Mesendoderm (in vitro differentiated cells): ENCODE results near the gene REXO4.
A peak's percentile ranks its signal among the peaks of the same experiment; 100 is the strongest.

Experiments used
- DNase-seq: peaks from one replicate; pipeline ENCODE4 v3.0.0; 2013
- H2AK5ac ChIP-seq: 2 replicates; pipeline ENCODE4 v1.6.1; 2013; ENCODE audit warnings: low read length, inconsistent platforms
- H2BK120ac ChIP-seq: 2 replicates; pipeline ENCODE4 v1.6.1; 2013; ENCODE audit warnings: low read depth, mild to moderate bottlenecking, low read length, moderate library complexity, mixed read lengths
- H2BK15ac ChIP-seq: replicated peaks from 2 replicates; pipeline ENCODE4 v1.6.1; 2013; ENCODE audit warnings: low read depth, mild to moderate bottlenecking, moderate library complexity
- H2BK5ac ChIP-seq: 2 replicates; pipeline ENCODE4 v1.6.1; 2013; ENCODE audit warnings: low read length, inconsistent platforms
- H3K18ac ChIP-seq: 2 replicates; pipeline ENCODE4 v1.6.1; 2013; ENCODE audit warnings: mild to moderate bottlenecking, low read length, mixed read lengths
- H3K23ac ChIP-seq: one replicate; pipeline ENCODE4 v1.6.1; 2013; ENCODE audit warnings: low read length
- H3K27ac ChIP-seq: 2 replicates; pipeline ENCODE4 v1.5.1; 2013; ENCODE audit warnings: low read depth, mild to moderate bottlenecking, inconsistent platforms, low read length, moderate library complexity
- H3K27me3 ChIP-seq: 2 replicates; pipeline ENCODE4 v1.6.1; 2013; ENCODE audit warnings: low read length, control low read depth, mild to moderate bottlenecking, inconsistent platforms; ENCODE audit not compliant: insufficient read depth, poor library complexity
- H3K36me3 ChIP-seq: 2 replicates; pipeline ENCODE4 v1.6.1; 2013; ENCODE audit warnings: low read length, inconsistent platforms; ENCODE audit not compliant: control insufficient read depth, insufficient read depth
- H3K4ac ChIP-seq: one replicate; pipeline ENCODE4 v1.6.1; 2013; ENCODE audit warnings: low read depth, mild to moderate bottlenecking, low read length, moderate library complexity
- H3K4me1 ChIP-seq: 2 replicates; pipeline ENCODE4 v1.6.1; 2013; ENCODE audit warnings: low read depth, low read length, inconsistent platforms; ENCODE audit not compliant: control insufficient read depth
- H3K4me2 ChIP-seq: 2 replicates; pipeline ENCODE4 v1.6.1; 2013; ENCODE audit warnings: low read length
- H3K4me3 ChIP-seq: 2 replicates; pipeline ENCODE4 v1.5.1; 2013; ENCODE audit warnings: mild to moderate bottlenecking, low read length
- H3K56ac ChIP-seq: one replicate; pipeline ENCODE4 v1.6.1; 2013; ENCODE audit warnings: low read length
- H3K79me1 ChIP-seq: 2 replicates; pipeline ENCODE4 v1.6.1; 2013; ENCODE audit warnings: low read length, inconsistent platforms
- H3K79me2 ChIP-seq: 2 replicates; pipeline ENCODE4 v1.6.1; 2013; ENCODE audit warnings: mild to moderate bottlenecking, low read length; ENCODE audit not compliant: control insufficient read depth, insufficient read depth
- H3K9ac ChIP-seq: 2 replicates; pipeline ENCODE4 v1.6.1; 2013; ENCODE audit warnings: low read length, inconsistent platforms
- H4K5ac ChIP-seq: one replicate; pipeline ENCODE4 v1.6.1; 2013; ENCODE audit warnings: low read length
- H4K8ac ChIP-seq: one replicate; pipeline ENCODE4 v1.6.1; 2013; ENCODE audit warnings: low read depth, mild to moderate bottlenecking, control low read depth, low read length, moderate library complexity
- WGBS: extraction: QIAGEN DNeasy Blood & Tissue Kit; methylation state at CpG from one replicate; pipeline ENCODE4 v1.1.7; 2013; ENCODE audit warnings: low lambda C conversion rate, missing lambda C conversion rate; ENCODE audit not compliant: insufficient coverage; ENCODE audit errors: extremely low coverage; 5-methylcytosine and 5-hydroxymethylcytosine counted together

Gene REXO4

DNA sequence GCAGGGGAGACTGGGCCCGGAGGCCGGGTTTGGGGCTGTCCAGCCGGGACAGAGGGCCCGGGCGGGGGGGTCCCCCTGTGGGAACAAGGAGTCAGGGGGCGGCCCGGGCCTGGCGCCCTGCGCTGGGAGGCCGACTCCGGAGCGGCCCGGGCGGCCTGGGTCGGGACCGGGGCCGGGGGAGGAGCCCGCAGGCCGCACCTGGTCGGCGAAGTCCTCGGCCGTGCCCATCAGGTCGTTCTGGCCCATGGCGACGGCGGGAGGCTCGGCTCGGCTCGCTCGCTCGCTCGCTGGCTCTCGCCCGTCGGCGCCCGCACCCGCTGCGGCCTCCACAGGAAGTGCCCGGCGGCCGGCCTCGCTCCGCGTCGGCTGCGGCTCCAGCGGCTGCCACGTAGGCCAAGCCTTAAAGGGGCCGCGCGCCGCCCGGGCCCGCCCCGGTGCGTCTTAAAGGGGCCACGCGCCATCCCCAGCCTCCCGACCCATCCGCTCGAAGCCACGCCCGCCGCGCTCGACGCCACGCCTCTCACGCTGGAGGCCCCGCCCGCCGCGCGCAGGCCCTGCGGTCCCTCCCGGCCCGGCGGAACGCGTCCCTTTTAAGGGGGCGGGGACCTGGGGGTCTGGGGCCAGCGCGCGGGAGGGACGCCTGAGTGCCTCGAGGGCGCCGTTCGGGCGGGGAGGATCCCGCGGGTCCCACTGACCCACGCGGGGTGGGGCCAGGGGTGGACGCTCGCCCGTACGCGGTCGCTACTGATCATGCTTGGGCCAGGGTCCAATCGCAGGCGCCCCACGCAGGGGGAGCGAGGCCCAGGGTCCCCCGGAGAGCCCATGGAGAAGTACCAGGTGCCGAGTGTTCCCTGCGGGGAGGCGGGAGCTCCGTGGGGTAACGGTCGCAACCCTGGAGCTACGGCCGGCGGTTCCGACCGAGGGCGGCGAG, 41.8 kb downstream of the REXO4 start, which contains the start of the genes STKLD1 and SURF4:
Gene STKLD1 (plus strand): TSS at position 643 of the 931 bp plus-strand sequence. CDS start 108 bp downstream, at position 751.
Gene SURF4 (minus strand): TSS at position 337 of the 931 bp plus-strand sequence. CDS start 91 bp downstream, at position 246.
- H3K56ac ChIP-seq, result peak within 1 kb of the TSS; percentile 97
- H3K36me3 ChIP-seq, result peaks cover 9% of the 10 kb centered on the region
- H3K27me3 ChIP-seq, result no peaks in the 10 kb centered on the region
- peak within 1 kb of the TSS; percentile 88 for H3K4me2 ChIP-seq
- H3K18ac ChIP-seq, result peak within 1 kb of the TSS; percentile 97
- no CpG with 5 or more reads among the region's 120 CpGs for WGBS
- peaks cover 26% of the 10 kb centered on the region for H3K79me1 ChIP-seq
- H4K5ac ChIP-seq, result no peak within 1 kb of the TSS
- no peak within 1 kb of the TSS for H2AK5ac ChIP-seq
- no peak within 1 kb of the TSS for H2BK5ac ChIP-seq
- peaks cover 39% of the 10 kb centered on the region for H3K79me2 ChIP-seq
- H2BK120ac ChIP-seq, result peak within 1 kb of the TSS; percentile 79
- H3K27ac ChIP-seq, result peak within 1 kb of the TSS; percentile 95
- H3K9ac ChIP-seq, result peak within 1 kb of the TSS; percentile 96
- peak within 1 kb of the TSS; percentile 99 for H3K4ac ChIP-seq
- H2BK15ac ChIP-seq, result no peak within 1 kb of the TSS
- H3K23ac ChIP-seq, result peak within 1 kb of the TSS; percentile 80
- DNase-seq, result peak; percentile 98
- peak within 1 kb of the TSS; percentile 97 for H3K4me3 ChIP-seq
- no peaks in the 10 kb centered on the region for H3K4me1 ChIP-seq
- peak within 1 kb of the TSS; percentile 97 for H4K8ac ChIP-seq

DNA sequence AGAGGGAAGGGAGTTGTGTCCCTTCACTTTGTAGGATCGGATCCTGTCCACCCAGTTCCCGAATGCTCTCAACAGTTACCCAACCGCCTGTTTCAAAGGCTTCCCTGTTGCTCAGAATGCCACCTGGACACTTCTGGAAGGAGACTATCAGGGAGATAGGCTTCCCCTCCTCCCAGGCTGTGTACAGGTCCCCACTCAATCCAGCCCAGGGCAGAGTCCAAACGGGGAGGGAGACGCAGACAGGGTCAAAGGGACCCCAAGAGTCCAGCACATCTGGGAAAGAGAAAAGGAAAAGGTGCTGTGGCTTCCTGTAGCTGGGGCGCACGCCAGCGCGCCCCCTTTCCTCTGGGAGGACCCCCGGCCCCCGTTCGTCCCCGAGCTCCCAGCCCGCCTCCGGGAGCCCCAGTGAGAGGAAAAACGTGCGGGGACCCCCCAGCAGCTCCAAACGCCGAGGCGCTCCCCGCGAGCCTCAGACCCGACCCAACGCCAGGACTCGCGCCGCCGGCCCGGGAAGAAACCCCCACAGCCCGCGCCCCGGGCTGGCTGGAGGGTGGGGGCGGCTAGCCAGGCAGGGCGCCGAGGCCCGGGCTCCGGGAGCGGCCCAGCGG, 42.6 kb downstream of the REXO4 start:
- H3K4me2 ChIP-seq, result peak overlapping the region; percentile 88
- WGBS, result no CpG with 5 or more reads among the region's 39 CpGs
- H3K18ac ChIP-seq, result peak overlapping the region; percentile 97
- H3K36me3 ChIP-seq, result peaks cover 9% of the 10 kb centered on the region
- peak overlapping the region; percentile 96 for H3K9ac ChIP-seq
- H4K5ac ChIP-seq, result no peak overlapping the region
- H3K79me2 ChIP-seq, result peaks cover 47% of the 10 kb centered on the region
- H3K23ac ChIP-seq, result no peak overlapping the region
- H2BK5ac ChIP-seq, result no peak overlapping the region
- peak overlapping the region; percentile 97 for H3K4me3 ChIP-seq
- H2BK15ac ChIP-seq, result no peak overlapping the region
- no peak overlapping the region for H2AK5ac ChIP-seq
- peak; percentile 63 for DNase-seq
- H3K4ac ChIP-seq, result peak overlapping the region; percentile 99
- no peaks in the 10 kb centered on the region for H3K27me3 ChIP-seq
- H4K8ac ChIP-seq, result peak overlapping the region; percentile 97
- peak overlapping the region; percentile 79 for H2BK120ac ChIP-seq
- H3K79me1 ChIP-seq, result peaks cover 33% of the 10 kb centered on the region
- H3K4me1 ChIP-seq, result no peaks in the 10 kb centered on the region
- peak overlapping the region; percentile 97 for H3K56ac ChIP-seq
- peak overlapping the region; percentile 95 for H3K27ac ChIP-seq

DNA sequence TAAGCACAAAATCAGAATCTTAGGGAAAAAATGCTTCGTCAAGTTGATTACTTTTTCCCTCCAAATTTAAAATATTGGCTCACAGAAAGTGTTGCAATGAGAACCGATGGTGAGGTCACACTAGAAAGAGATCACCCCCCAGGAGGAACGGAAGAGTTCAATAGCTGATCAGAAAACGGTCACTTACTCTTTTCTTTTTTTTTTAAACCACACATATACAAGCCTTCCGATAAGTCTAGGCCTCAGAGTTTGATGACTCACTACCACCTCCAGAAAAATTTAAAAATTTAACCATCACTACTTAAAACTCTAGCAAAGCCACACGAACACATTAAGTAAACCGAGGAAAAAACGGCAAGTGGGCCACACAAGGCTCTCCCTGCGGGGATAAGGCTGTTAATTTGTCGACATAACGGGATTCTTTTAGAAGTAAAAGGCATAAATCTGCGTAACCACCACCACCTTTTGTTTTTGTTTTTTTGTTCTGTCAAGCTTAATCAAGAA, 43.1 kb downstream of the REXO4 start:
- Histone ChIP-seq H2BK15ac (no peak overlapping the region), H3K27me3 (no peaks in the 10 kb centered on the region), H3K18ac (no peak overlapping the region), H4K5ac (no peak overlapping the region), H3K27ac (no peak overlapping the region), H2BK120ac (no peak overlapping the region), H3K4me1 (no peaks in the 10 kb centered on the region), H3K36me3 (peaks cover 9% of the 10 kb centered on the region), H3K4ac (no peak overlapping the region), H3K79me1 (peaks cover 38% of the 10 kb centered on the region), H3K56ac (peak overlapping the region; percentile 97), H3K9ac (peak overlapping the region; percentile 96), H3K4me3 (peak overlapping the region; percentile 97), H3K4me2 (peak overlapping the region; percentile 88), H2AK5ac (no peak overlapping the region), H3K23ac (no peak overlapping the region), H2BK5ac (no peak overlapping the region), H4K8ac (no peak overlapping the region), H3K79me2 (peaks cover 53% of the 10 kb centered on the region)
- WGBS, result no CpG with 5 or more reads among the region's 12 CpGs
- no peak for DNase-seq

DNA sequence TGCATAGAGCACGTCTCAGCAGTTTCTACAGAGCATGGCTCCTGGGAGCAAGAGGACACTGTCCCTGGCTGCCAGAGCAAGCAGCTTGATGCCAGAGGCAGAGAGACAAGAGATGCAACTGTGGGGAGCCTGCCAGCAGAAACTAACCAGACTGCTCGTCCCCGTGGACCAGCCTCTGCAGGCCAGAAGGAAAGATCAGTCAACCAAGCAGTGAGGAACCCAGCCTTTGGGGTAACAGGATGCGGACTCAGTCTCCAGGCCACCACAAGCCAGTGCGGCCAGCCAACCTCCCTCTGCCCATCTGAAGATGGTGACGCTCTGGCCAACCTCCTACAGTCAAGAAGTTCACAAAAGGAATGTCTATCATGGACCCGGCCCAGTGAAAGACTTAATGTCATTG, 45.7 kb downstream of the REXO4 start:
- no peak overlapping the region for H4K5ac ChIP-seq
- no peak overlapping the region for H4K8ac ChIP-seq
- H2BK15ac ChIP-seq, result no peak overlapping the region
- H2BK120ac ChIP-seq, result no peak overlapping the region
- H3K18ac ChIP-seq, result no peak overlapping the region
- no peak overlapping the region for H3K27ac ChIP-seq
- H3K4me2 ChIP-seq, result no peak overlapping the region
- H3K56ac ChIP-seq, result peak overlapping the region; percentile 25
- peaks cover 78% of the 10 kb centered on the region for H3K79me2 ChIP-seq
- H3K4ac ChIP-seq, result no peak overlapping the region
- WGBS, result no CpG with 5 or more reads among the region's 7 CpGs
- H2AK5ac ChIP-seq, result no peak overlapping the region
- H3K23ac ChIP-seq, result no peak overlapping the region
- no peak for DNase-seq
- H3K4me3 ChIP-seq, result no peak overlapping the region
- no peaks in the 10 kb centered on the region for H3K4me1 ChIP-seq
- no peaks in the 10 kb centered on the region for H3K27me3 ChIP-seq
- H3K9ac ChIP-seq, result no peak overlapping the region
- H2BK5ac ChIP-seq, result no peak overlapping the region
- peaks cover 57% of the 10 kb centered on the region for H3K79me1 ChIP-seq
- H3K36me3 ChIP-seq, result peaks cover 9% of the 10 kb centered on the region

DNA sequence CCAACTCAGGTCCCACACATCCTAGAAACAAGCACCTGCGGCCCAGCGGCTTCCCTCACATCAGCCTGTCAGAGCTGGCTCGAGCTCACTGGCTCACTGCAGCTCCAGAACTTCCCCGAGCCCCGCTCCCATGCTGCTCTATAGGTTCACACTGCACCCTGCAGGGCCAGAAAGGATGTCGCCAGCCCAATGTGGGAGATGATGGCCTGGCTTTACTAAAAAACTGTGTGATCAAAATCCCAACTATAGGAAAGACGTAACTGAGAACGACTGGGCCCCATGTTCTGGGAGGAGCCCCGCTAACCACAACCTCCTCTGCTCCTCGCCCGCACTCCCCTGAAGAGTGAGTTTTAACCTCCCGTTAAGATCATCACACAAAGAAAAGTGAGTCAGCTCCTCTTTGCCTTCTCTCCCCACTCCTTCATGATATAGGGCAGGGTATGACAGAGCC, 46.5 kb downstream of the REXO4 start:
- H3K4ac ChIP-seq, result no peak overlapping the region
- no CpG with 5 or more reads among the region's 12 CpGs for WGBS
- H2BK120ac ChIP-seq, result no peak overlapping the region
- H3K4me3 ChIP-seq, result no peak overlapping the region
- peaks cover 9% of the 10 kb centered on the region for H3K36me3 ChIP-seq
- H3K56ac ChIP-seq, result no peak overlapping the region
- H3K79me2 ChIP-seq, result peaks cover 82% of the 10 kb centered on the region
- H3K9ac ChIP-seq, result no peak overlapping the region
- no peaks in the 10 kb centered on the region for H3K4me1 ChIP-seq
- H3K23ac ChIP-seq, result no peak overlapping the region
- H3K18ac ChIP-seq, result no peak overlapping the region
- H4K5ac ChIP-seq, result no peak overlapping the region
- no peak overlapping the region for H3K4me2 ChIP-seq
- no peak overlapping the region for H4K8ac ChIP-seq
- no peaks in the 10 kb centered on the region for H3K27me3 ChIP-seq
- no peak overlapping the region for H2AK5ac ChIP-seq
- no peak overlapping the region for H2BK5ac ChIP-seq
- DNase-seq, result no peak
- no peak overlapping the region for H3K27ac ChIP-seq
- peaks cover 64% of the 10 kb centered on the region for H3K79me1 ChIP-seq
- H2BK15ac ChIP-seq, result no peak overlapping the region
